SU-DHL-6 (cell line): ENCODE data around the gene SMIM43.

Experiments
- H2AFZ ChIP-seq: fragments of 200-600 bp; sonication (generic); 2 replicates; pipeline ENCODE4 v1.6.1; 2014; ENCODE audit warnings: low read depth, mild to moderate bottlenecking, moderate library complexity, mixed read lengths, antibody characterized with exemption, low read length; ENCODE audit not compliant: severe bottlenecking
- H3F3A ChIP-seq: fragments of 200-600 bp; shearing (Covaris generic); 2 replicates; pipeline ENCODE4 v1.6.0; 2016; ENCODE audit warnings: antibody characterized with exemption, mild to moderate bottlenecking; ENCODE audit not compliant: insufficient read depth
- H3K27ac ChIP-seq: fragments of 200-600 bp; sonication (generic); 2 replicates; pipeline ENCODE4 v1.5.1; 2016; ENCODE audit warnings: low read depth, mild to moderate bottlenecking, low read length, moderate library complexity, mixed read lengths
- H3K27me3 ChIP-seq: fragments of 200-600 bp; sonication (generic), shearing (Covaris generic); 2 replicates; pipeline ENCODE4 v1.6.0; 2014; ENCODE audit warnings: mild to moderate bottlenecking, low read length
- H3K36me3 ChIP-seq: fragments of 200-600 bp; sonication (generic); 2 replicates; pipeline ENCODE4 v1.6.1; 2014; ENCODE audit warnings: mild to moderate bottlenecking, low read length, mixed read lengths
- H3K4me2 ChIP-seq: fragments of 300-600, 200-600 bp; shearing (Covaris generic), sonication (generic); 2 replicates; pipeline ENCODE4 v1.6.0; 2014; ENCODE audit warnings: low read length, low read depth, mild to moderate bottlenecking; ENCODE audit not compliant: poor library complexity, severe bottlenecking
- H3K4me3 ChIP-seq: fragments of 200-600 bp; sonication (generic); 2 replicates; pipeline ENCODE4 v1.5.1; 2014; ENCODE audit warnings: antibody characterized with exemption, low read length, mild to moderate bottlenecking, mixed read lengths; ENCODE audit not compliant: insufficient read depth, poor library complexity, severe bottlenecking
- H3K79me2 ChIP-seq: fragments of 200-600 bp; sonication (generic); 2 replicates; pipeline ENCODE4 v1.6.1; 2014; ENCODE audit warnings: mild to moderate bottlenecking, low read length, moderate library complexity; ENCODE audit not compliant: insufficient read depth
- H3K9ac ChIP-seq: fragments of 200-600 bp; sonication (generic); 2 replicates; pipeline ENCODE4 v1.7.0; 2014; ENCODE audit warnings: mild to moderate bottlenecking, low read length
- H3K9me2 ChIP-seq: fragments of 200-600 bp; sonication (generic); replicated peaks from 2 replicates; pipeline ENCODE4 v1.6.1; 2014; ENCODE audit warnings: low read length; ENCODE audit not compliant: insufficient read depth
- H3K9me3 ChIP-seq: fragments of 200-600 bp; sonication (generic); 2 replicates; pipeline ENCODE4 v1.6.1; 2014; ENCODE audit warnings: low read length, mixed read lengths; ENCODE audit not compliant: insufficient read depth
- H4K20me1 ChIP-seq: fragments of 200-600 bp; sonication (generic); 2 replicates; pipeline ENCODE4 v1.6.1; 2014; ENCODE audit warnings: low read depth, mild to moderate bottlenecking, antibody characterized with exemption, low read length, moderate library complexity, mixed read lengths
- CTCF ChIP-seq: fragments of 200-600 bp; sonication (generic); IDR thresholded peaks from one replicate; pipeline ENCODE4 v1.5.1; 2017; ENCODE audit warnings: antibody characterized with exemption, mild to moderate bottlenecking, low read length, moderate library complexity; ENCODE audit not compliant: insufficient read depth, poor library complexity, severe bottlenecking
- EZH2phosphoT487 ChIP-seq: fragments of 200-600 bp; sonication (generic), shearing (Covaris generic); conservative IDR thresholded peaks from 2 replicates; pipeline ENCODE4 v1.6.1; 2018; ENCODE audit warnings: mild to moderate bottlenecking, antibody characterized with exemption, low read length, moderate library complexity, mixed read lengths

The SMIM43 gene

GRCh38 chr4:121726642-121727268, 38.2 kb downstream of the SMIM43 start:
- Histone ChIP-seq H3K9ac (no peak overlapping the region), H4K20me1 (no peaks in the 10 kb centered on the region), H3K27me3 (no peaks in the 10 kb centered on the region), H3K27ac (no peak overlapping the region), H3K36me3 (no peaks in the 10 kb centered on the region), H3K9me2 (no peaks in the 10 kb centered on the region), H3F3A (no peaks in the 10 kb centered on the region), H3K79me2 (no peaks in the 10 kb centered on the region), H3K9me3 (no peaks in the 10 kb centered on the region), H2AFZ (no peak overlapping the region), H3K4me3 (no peak overlapping the region), H3K4me2 (no peak overlapping the region)
- TF ChIP-seq CTCF (no peak), EZH2phosphoT487 (no peak)

- H3K9me2 ChIP-seq, result no peaks in the 10 kb centered on the region
- H3F3A ChIP-seq, result no peaks in the 10 kb centered on the region
- no peak overlapping the region for H2AFZ ChIP-seq
- TF ChIP-seq CTCF (no peak), EZH2phosphoT487 (no peak)
- no peaks in the 10 kb centered on the region for H3K27me3 ChIP-seq
- no peak overlapping the region for H3K27ac ChIP-seq
- H3K79me2 ChIP-seq, result no peaks in the 10 kb centered on the region
- H3K36me3 ChIP-seq, result no peaks in the 10 kb centered on the region
- no peak overlapping the region for H3K4me3 ChIP-seq
- H3K9me3 ChIP-seq, result no peaks in the 10 kb centered on the region
- H4K20me1 ChIP-seq, result no peaks in the 10 kb centered on the region
- H3K4me2 ChIP-seq, result no peak overlapping the region
- H3K9ac ChIP-seq, result no peak overlapping the region
These were observed 40.3 kb downstream of the SMIM43 start for GRCh38 chr4:121724671-121725070.

- no peaks in the 10 kb centered on the region for H3K36me3 ChIP-seq
- no peak overlapping the region for H3K27ac ChIP-seq
- H2AFZ ChIP-seq, result no peak overlapping the region
- no peaks in the 10 kb centered on the region for H3K79me2 ChIP-seq
- TF ChIP-seq EZH2phosphoT487 (no peak), CTCF (no peak)
- no peak overlapping the region for H3K4me2 ChIP-seq
- no peak overlapping the region for H3K4me3 ChIP-seq
- no peak overlapping the region for H3K9ac ChIP-seq
- no peaks in the 10 kb centered on the region for H3F3A ChIP-seq
- no peaks in the 10 kb centered on the region for H3K9me3 ChIP-seq
- no peaks in the 10 kb centered on the region for H4K20me1 ChIP-seq
- no peaks in the 10 kb centered on the region for H3K9me2 ChIP-seq
- no peaks in the 10 kb centered on the region for H3K27me3 ChIP-seq
These were observed 43.3 kb downstream of the SMIM43 start for GRCh38 chr4:121721700-121722099.
